Activated CD8-positive, alpha-beta memory T cell treated with anti-CD3 and anti-CD28 coated beads, Interleukin-2, amount 10 ng/mL, durations not matched to agents 7 days and 5 days (primary cell): ENCODE data around the gene PRRT1. TPM values are rescaled to one million over a fixed set of nuclear protein-coding genes. Genes with fewer than 3 reads are reported as not detected.
"Not testable (repeated sequence)": the region's sequence is repeated elsewhere in the genome, so short reads cannot be mapped to it uniquely, and the experiment has no call there.

Experiments
- ATAC-seq: fragments of 150-1000 bp; cut with Tn5 transposase; one replicate; pipeline ENCODE4 v1.10.0; 2021; ENCODE audit warnings: moderate library complexity
- CTCF ChIA-PET: fragments of 350-600 bp; sonication (Branson Sonifier 250); formaldehyde crosslinking; loops from one replicate; lab custom pipeline; 2021; ENCODE audit warnings: antibody characterized with exemption; lab: Charles Lee
- DNase-seq: peaks from one replicate; pipeline ENCODE4 v3.0.0-alpha.2; 2020
- H3K27ac Mint-ChIP-seq: one replicate; pipeline ENCODE4 v1.8.0; 2021; ENCODE audit warnings: mild to moderate bottlenecking, mixed read lengths
- H3K27me3 Mint-ChIP-seq: one replicate; pipeline ENCODE4 v1.8.0; 2021; ENCODE audit warnings: mixed read lengths
- H3K36me3 Mint-ChIP-seq: one replicate; pipeline ENCODE4 v1.8.0; 2021; ENCODE audit warnings: mild to moderate bottlenecking, mixed read lengths
- H3K4me1 Mint-ChIP-seq: one replicate; pipeline ENCODE4 v1.8.0; 2021; ENCODE audit warnings: mixed read lengths
- H3K4me3 Mint-ChIP-seq: one replicate; pipeline ENCODE4 v1.8.0; 2021; ENCODE audit warnings: mild to moderate bottlenecking, moderate library complexity, mixed read lengths
- H3K9me3 Mint-ChIP-seq: one replicate; pipeline ENCODE4 v1.8.0; 2022; ENCODE audit warnings: low read depth, mixed read lengths
- total RNA-seq, 2 experiments: library from RNA; stranded (reverse); gene quantifications; one replicate each; pipeline ENCODE4 v1.2.3, GENCODE V29; 2021

PRRT1 gene
- total RNA-seq, 2 experiments from 2014 or later = 0.23 to 0.28 TPM

DNA sequence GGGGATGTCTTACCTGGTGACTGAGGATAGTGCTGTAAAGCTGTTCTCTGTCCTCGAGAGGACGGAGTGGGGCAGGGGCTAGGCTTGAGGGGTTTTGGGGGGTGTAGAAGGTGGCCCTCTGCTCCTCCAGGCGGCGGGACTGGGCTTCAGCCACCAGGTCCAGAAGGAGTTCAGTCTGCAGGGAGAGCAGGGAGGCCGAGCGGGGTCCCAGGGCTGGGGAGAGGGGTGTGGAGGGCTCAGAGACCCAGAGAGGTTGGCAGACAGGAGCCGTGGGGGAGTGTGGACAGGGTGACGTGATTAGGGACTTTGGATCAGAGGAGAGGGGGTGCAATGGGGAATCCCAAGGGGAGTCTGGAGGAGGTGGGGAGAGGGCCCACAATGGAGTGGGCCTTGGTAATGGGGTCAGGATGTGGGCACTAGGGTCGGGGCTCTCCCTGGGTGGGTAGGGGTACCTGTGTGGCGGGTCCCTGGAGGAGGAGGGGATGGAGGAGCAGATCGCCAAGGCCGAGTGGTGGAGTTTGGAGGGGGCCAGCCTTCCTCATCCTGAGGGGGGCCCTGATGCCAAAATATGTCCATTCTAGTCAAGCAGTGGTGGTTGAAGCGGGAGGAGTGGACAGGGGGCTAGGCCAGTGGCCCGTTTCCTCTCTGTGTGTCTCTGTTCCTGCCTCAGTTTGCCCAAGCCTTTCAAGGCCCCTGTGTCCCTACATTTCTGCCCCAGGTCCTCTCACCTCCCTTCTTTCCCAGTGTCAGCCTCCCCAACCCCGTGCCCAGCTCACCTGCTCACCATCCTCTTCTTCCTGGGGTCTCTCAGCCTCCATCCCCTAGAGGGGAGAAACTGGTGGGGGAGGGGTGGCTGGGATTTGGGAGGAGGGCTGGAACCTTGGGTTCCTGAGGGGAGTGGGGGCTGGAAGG, 40.2 kb upstream of the PRRT1 start:
- peaks cover 33% of the 10 kb centered on the region for H3K36me3 Mint-ChIP-seq
- no peaks in the 10 kb centered on the region for H3K27me3 Mint-ChIP-seq
- no peak for ATAC-seq
- H3K4me1 Mint-ChIP-seq = peaks cover 45% of the 10 kb centered on the region
- DNase-seq = no peak
- H3K4me3 Mint-ChIP-seq = peak overlapping the region; percentile 98
- CTCF ChIA-PET = interaction anchor here (1.2 to 4.2 kb wide), 6 partner anchors 9 to 780 kb away, joined by 3 to 31 read pairs (median 5); partner anchors contain the start of genes AGPAT1, ATF6B and RNF5
- H3K9me3 Mint-ChIP-seq = no peaks in the 10 kb centered on the region
- H3K27ac Mint-ChIP-seq = peak overlapping the region; percentile 95

DNA sequence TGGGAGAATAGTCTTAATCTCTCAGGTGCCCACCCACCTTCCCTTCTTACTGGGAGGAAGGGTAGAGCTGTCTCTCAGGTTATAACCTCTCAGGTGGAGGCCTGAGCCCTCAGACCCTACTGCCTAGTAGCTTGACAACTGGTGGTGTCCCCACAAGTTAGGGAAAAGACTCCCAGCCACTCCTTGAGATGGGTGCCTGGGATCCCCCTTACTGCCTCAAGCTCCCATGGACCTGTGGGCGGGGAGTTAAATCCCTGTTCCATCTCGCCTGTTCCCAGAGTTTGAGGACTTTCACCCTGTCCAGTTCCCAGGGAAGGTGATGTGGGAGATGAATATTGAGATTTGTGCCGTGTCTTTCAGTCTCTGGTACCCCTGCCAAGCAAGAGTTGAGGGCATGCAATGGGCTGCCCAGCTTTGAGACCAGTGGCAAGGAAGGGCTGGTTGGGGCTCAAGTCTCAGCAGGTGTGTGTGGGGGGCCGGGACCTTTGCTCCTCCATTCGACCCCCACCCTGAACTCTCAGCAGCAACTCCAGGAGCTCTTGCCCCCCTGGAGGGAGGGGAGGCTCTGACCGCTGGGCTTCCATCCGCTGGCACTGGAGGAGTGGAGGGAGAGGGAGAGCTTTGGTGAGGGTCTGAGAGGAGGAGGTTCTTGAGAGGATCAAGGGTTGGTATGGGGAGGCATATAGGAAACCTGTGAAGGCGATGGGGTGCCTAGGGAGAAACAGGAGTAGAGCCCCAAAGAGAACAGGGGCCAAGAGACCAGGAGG, 39.4 kb upstream of the PRRT1 start:
- H3K9me3 Mint-ChIP-seq = no peaks in the 10 kb centered on the region
- CTCF ChIA-PET = interaction anchor here (4.2 kb wide), 1 partner anchor 13 kb away, joined by 31 read pairs; the partner anchor contains the start of genes AGPAT1 and RNF5
- H3K4me1 Mint-ChIP-seq = peaks cover 50% of the 10 kb centered on the region
- peaks cover 40% of the 10 kb centered on the region for H3K36me3 Mint-ChIP-seq
- no peak for DNase-seq
- no peaks in the 10 kb centered on the region for H3K27me3 Mint-ChIP-seq
- peak overlapping the region; percentile 95 for H3K27ac Mint-ChIP-seq
- no peak for ATAC-seq
- peak overlapping the region; percentile 98 for H3K4me3 Mint-ChIP-seq

DNA sequence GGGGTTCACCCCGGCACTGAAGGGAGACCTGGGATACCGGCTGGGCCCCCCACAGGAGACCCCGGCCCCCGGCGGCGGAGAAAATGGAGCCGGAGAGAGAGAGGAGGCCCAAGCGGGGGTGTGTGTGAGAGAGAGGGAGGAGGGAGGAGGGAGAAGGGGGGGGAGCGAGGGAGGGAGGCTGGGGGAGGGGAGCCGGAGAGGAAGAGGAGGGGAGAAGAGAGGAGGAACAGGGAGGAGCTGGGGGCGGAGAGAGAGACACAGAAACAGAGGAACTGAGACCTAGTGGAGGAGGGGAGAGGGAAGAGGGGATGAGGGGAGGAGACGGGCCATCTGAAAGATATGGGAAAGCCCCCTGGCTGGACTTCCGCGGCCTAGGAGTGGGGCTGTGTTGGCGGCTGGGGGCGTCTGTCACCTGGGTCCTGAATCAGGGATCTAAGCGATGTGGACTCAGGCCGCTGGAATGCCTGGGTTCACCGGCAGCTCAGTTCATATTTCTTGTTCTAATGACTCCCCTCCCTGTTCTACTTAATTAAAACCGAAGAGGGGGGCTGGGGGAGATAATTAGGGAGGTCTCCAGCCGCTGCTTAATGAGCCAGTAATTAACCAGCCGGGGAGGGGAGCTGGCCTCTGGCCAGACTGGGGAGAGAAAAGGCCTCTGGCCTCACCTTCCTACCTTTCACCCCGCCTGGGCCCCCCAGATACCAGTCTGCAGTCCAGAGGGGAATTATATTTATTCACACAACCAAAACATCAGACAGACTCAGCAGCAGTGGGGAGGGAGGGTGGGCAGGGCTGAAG, 38.5 kb upstream of the PRRT1 start, which contains the start of gene PBX2:
PBX2 (minus strand) TSS at position 149 of the 798 bp plus-strand sequence. CDS start 287 bp downstream, outside the sequence.
- H3K27me3 Mint-ChIP-seq = no peaks in the 10 kb centered on the region

DNA sequence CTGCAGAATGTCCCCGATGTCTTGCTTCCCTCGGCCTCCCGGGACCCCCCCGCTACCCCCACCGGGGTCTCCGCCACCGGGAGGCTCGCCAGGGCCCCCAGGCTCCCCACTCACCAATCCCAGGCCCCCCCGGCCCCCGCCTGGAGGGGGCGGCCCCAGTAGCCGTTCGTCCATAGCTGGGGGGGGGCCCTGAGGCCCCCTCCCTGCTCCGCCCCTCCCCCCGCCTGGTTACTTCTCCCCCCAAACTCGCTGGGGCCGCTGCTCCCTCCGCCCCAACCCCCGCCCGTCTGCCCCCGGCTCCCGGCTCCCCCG, 38.0 kb upstream of the PRRT1 start:
- H3K27ac Mint-ChIP-seq = peak overlapping the region; percentile 75
- CTCF ChIA-PET = no interaction called here
- ATAC-seq (no peak), DNase-seq (no peak)
- peak overlapping the region; percentile 72 for H3K4me3 Mint-ChIP-seq
- no peaks in the 10 kb centered on the region for H3K27me3 Mint-ChIP-seq
- H3K4me1 Mint-ChIP-seq = peaks cover 51% of the 10 kb centered on the region
- H3K36me3 Mint-ChIP-seq = peaks cover 45% of the 10 kb centered on the region
- H3K9me3 Mint-ChIP-seq = no peaks in the 10 kb centered on the region

More for the DNA sequence above, 38.5 kb upstream of the PRRT1 start, which contains the start of gene PBX2:
- CTCF ChIA-PET = interaction anchor here (4.2 kb wide), 1 partner anchor 12 kb away, joined by 31 read pairs; the partner anchor contains the start of genes AGPAT1 and RNF5
- no peaks in the 10 kb centered on the region for H3K9me3 Mint-ChIP-seq
- ATAC-seq = peak; percentile 67
- peaks cover 45% of the 10 kb centered on the region for H3K36me3 Mint-ChIP-seq
- peaks cover 55% of the 10 kb centered on the region for H3K4me1 Mint-ChIP-seq
- peak; percentile 92 for DNase-seq
- H3K4me3 Mint-ChIP-seq = peak within 1 kb of the TSS; percentile 98
- H3K27ac Mint-ChIP-seq = peak within 1 kb of the TSS; percentile 95

DNA sequence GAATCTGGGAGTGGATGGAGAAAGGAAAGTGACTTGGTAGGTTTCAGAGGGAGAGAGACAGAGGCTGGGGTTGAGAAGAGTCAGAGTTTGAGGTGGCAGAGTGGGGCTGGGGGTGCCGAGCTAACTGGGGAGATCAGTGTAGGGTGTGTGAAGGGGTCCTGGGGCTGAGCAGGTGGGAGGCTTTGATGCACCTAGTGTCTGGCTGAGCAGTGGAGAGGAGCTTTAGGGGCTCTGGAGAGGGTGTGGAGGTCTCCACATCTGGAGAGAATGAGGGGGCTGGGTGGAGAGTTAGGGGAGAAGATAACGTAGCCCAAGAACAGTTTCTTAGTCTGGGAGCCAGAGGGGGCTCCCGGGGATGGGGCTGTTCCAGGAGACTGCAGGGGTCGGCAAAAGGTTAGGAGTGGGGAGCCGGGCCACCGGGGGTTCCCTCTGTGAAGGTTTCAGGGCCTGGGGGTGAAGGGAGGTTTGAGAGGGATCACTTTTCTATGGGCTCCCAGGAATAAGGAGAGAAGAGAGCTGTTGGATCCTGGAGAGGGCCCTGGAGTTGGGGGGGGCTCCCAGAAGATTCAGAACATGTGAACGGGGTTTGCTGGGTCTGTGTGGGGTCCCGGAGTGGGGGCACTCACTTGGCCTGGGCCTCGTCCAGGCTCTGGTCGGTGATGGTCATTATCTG, 37.5 kb upstream of the PRRT1 start:
- no peak for ATAC-seq
- no peaks in the 10 kb centered on the region for H3K9me3 Mint-ChIP-seq
- CTCF ChIA-PET = interaction anchor here (0.6 to 1.1 kb wide), 3 partner anchors 10 to 382 kb away, joined by 3 read pairs; no protein-coding TSS in a partner anchor
- H3K4me1 Mint-ChIP-seq = peaks cover 48% of the 10 kb centered on the region
- H3K27me3 Mint-ChIP-seq = no peaks in the 10 kb centered on the region
- H3K27ac Mint-ChIP-seq = peak overlapping the region; percentile 75
- peaks cover 45% of the 10 kb centered on the region for H3K36me3 Mint-ChIP-seq
- DNase-seq = no peak
- peak overlapping the region; percentile 72 for H3K4me3 Mint-ChIP-seq

DNA sequence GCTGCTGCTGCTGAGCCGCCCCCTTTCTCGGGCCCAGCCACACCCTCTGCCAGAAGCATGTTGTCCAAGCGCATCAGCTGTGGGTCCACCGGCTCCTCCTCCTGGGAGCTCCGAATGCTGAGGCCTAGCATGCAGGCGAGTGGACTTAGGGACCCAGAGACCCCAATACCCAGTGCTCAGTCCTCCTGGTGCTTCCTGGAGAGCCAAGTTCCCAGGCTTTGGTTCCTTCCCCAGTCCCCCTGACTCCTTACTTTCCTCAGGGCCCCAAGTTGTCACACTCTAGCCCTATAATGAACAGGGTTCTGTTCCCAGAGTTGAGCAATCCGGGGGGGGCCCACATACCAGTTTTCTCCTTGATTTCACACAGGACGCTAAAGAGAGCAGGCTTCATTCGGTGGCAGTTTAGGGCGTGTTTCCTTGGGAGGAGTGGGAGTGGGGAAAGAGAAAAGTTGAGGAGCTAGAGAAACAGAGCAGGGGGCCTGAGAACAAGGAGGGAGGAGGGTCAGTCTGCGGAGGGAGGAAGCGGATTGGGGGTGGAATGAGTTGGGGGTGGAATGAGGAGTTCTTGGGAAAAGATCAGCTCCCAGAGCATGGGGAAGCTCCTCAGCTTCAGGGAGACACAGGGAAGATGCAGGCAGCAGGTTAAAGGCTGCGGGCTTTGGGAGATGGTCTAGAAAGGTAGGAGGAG, 36.8 kb upstream of the PRRT1 start:
- CTCF ChIA-PET = interaction anchor here (0.8 to 1.1 kb wide), 2 partner anchors 9 to 141 kb away, joined by 3 read pairs; no protein-coding TSS in a partner anchor
- no peaks in the 10 kb centered on the region for H3K9me3 Mint-ChIP-seq
- peaks cover 41% of the 10 kb centered on the region for H3K4me1 Mint-ChIP-seq
- H3K36me3 Mint-ChIP-seq = peaks cover 45% of the 10 kb centered on the region
- peak overlapping the region; percentile 72 for H3K4me3 Mint-ChIP-seq
- H3K27me3 Mint-ChIP-seq = no peaks in the 10 kb centered on the region
- ATAC-seq = no peak
- DNase-seq = no peak
- peak overlapping the region; percentile 75 for H3K27ac Mint-ChIP-seq

- CTCF ChIA-PET = interaction anchor here (1.1 kb wide), 1 partner anchor 140 kb away, joined by 3 read pairs; no protein-coding TSS in a partner anchor
- DNase-seq, H3K27me3 Mint-ChIP-seq, ATAC-seq, H3K9me3 Mint-ChIP-seq: not testable (repeated sequence)
- Mint-ChIP-seq H3K4me3 (peak overlapping the region; percentile 32), H3K4me1 (peaks cover 38% of the 10 kb centered on the region), H3K27ac (peak overlapping the region; percentile 79), H3K36me3 (peaks cover 45% of the 10 kb centered on the region)
Measured at GRCh38 chr6:32187725-32188380, 36.1 kb upstream of the PRRT1 start.

DNA sequence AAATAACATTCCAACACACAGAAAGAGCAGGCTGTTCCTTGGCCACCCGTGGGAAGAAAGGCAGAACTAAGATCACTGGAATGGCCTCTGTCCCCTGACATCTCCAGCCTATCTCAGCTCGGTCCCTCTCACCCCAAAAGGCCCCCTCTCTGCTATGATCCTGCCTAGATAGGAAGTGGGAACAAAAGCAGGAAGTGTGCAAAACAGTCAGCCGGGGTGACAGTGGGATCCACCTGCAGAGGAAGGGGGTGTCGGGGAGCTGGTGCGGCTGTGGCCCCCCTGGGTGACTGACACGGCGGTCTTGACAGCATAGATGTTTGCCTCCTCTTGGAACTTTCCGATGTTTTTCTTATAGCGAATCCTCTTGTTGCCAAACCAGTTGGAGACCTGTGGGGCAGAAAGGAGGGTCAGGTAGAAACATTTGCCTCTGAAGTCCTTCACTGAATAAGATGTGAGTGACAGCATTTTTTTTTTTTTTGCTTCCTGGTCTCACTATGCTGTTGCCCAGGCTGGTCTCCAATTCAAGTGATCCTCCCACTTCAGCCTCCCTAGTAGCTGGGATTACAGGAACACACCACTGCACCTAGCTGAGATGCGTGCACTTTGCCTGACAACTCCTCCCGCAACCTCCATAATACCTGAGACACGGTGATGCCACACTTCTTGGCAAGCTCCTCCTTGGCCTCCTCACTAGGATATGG, 35.4 kb upstream of the PRRT1 start:
- ATAC-seq = no peak
- Mint-ChIP-seq H3K27ac (peak overlapping the region; percentile 87), H3K4me3 (peak overlapping the region; percentile 32), H3K4me1 (peaks cover 37% of the 10 kb centered on the region), H3K36me3 (peaks cover 46% of the 10 kb centered on the region), H3K9me3 (no peaks in the 10 kb centered on the region), H3K27me3 (no peaks in the 10 kb centered on the region)
- CTCF ChIA-PET = no interaction called here
- no peak for DNase-seq

- H3K4me3 Mint-ChIP-seq, DNase-seq, CTCF ChIA-PET, H3K9me3 Mint-ChIP-seq, ATAC-seq, H3K27me3 Mint-ChIP-seq: not testable (repeated sequence)
- Mint-ChIP-seq H3K36me3 (peaks cover 43% of the 10 kb centered on the region), H3K27ac (peak overlapping the region; percentile 87), H3K4me1 (peaks cover 40% of the 10 kb centered on the region)
Measured at GRCh38 chr6:32186151-32186840, 34.6 kb upstream of the PRRT1 start.

GRCh38 chr6:32185681-32186131, 34.0 kb upstream of the PRRT1 start:
- DNase-seq (peak; percentile 78), ATAC-seq (peak; percentile 59)
- Mint-ChIP-seq H3K27ac (peak overlapping the region; percentile 87), H3K4me1 (peaks cover 41% of the 10 kb centered on the region), H3K36me3 (peaks cover 40% of the 10 kb centered on the region)
- not testable (repeated sequence) for H3K27me3 Mint-ChIP-seq, H3K4me3 Mint-ChIP-seq, H3K9me3 Mint-ChIP-seq
- CTCF ChIA-PET = interaction anchor here (1.2 kb wide), 1 partner anchor 10 kb away, joined by 4 read pairs; no protein-coding TSS in a partner anchor
